HG02642 (cell line): ENCODE results near the gene SOX13.

Experiments used
- ATAC-seq: cut with Tn5 transposase; IDR thresholded peaks from one replicate; pipeline ENCODE4 v1.9.1; 2021; ENCODE audit warnings: mild to moderate bottlenecking; ENCODE audit not compliant: unreplicated experiment, poor library complexity

Gene SOX13

DNA sequence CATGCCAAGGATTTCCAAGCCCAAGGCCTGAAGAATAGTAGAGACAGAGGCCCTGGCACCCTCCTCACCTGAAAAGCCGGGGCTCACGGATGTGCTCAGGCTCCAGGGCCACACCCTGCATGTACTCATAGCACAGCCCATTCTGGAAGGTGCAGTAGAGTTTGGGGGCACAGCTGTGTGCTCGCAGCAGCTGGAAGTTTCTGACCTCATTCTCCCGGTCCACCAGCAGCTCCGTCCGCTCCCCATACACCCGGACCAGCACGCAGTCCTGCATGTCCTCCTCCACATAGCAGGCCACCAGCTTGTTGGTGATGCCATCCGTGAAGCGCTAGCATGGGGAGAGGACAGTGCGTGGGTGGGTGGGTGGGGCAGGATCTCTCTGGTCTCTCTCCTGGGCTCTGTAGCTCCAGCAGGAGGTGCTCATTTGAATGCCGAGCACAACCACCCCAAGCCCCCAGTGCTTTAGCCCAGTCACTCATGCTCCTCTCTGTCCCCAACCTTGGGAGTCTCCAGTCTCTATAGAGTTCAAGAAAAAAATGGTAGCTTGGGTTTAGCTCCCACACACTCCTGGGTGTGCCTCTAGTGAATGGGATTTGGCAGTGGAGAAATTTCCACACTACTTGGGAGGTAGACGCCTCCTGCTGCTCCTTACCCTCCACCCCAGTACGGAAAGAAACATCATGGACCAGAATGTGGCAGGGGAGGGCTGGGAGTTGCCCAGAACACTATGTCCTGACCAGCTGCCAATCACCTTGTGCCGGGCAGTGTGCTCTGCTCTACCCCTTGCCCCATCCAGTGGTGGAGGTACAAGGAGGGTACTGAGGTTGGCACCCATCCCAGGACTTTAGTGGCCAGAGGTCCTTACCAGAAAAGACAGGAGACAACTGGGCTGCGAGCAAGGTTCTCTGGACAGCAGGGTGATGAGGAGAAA lies 77.0 kb downstream of the SOX13 start:
- no peak for ATAC-seq

DNA sequence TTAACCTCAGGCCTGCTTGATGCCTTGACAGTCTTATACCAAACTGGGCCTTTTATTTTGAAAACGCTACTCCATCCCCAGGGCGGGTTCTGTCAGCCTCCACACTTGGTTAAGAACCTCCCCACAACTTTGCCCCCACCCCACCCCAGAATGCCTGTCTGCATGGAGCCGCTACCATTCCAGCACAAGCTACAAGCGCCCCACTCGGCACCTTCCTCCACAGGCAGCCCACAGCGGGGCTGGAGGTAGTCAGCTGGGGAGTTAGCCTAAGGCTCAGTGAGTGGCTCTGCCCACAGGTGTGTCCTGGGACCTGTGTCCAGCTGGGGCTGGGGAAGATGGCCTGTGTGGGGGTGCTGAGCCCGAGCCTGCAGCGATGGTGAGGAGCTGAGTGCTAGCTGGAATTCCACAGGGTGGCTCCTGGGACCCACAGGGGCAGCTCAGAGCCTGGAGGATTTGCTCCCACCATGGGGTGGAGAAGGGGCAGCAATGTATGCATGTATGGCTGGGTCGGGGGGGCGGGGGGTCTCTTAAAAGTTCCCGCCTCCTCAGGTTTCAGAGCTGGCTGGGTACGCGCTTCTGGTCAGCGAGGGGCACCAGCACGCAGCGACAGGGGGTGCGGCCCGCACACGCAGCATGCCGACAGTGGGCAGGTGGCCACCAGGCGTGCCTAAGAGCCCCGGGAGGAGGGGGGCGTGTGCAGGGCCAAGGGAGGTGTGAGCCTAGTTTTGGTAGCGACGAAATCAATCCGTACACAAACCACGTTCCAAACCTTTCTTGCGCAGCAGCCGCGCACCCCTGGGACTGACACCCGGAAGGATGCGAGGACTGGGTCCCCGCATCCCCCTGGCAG lies 78.0 kb downstream of the SOX13 start:
- no peak for ATAC-seq

DNA sequence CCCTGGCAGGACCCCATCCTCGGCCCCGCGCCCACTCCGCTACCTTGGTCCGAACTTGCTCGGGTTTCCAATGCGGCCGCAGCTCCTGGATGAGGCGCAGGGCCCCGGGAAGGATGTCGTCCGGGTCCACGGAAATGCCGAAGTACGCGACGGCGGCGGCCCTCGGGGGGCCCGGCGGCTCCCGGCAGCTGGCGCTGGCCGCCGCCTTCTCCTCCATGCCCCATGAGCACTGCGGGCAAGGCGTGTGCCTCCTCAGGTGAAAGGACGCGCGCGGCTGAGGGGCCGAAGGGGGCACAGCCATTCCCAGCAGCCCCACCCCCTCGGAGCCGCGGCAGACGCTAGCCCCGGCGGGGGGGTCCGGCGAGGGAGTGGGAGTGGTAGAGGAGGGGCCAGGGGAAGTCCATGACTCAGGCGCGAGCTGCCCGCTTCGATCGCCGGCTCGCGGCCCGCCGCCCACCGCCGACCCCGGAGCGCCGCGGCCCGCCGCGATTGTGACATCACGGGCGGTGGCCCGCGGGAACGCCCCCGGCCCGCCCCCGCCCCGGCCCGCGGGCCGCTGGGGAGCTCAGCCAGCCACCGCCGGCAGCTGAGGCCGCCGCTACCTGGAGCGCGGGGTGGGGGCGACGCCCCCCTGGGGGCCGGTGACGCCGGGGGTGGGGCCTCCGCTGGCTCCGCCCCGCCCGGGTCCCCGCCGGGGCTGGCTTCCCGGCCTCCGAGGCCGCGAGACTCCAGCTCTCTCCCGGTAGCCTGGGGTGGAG lies 78.8 kb downstream of the SOX13 start, which contains the start of gene ETNK2:
TSS of gene ETNK2 (minus strand) at position 493 of the 758 bp plus-strand sequence. CDS start at position 301, 192 bp downstream.
- no peak for ATAC-seq

DNA sequence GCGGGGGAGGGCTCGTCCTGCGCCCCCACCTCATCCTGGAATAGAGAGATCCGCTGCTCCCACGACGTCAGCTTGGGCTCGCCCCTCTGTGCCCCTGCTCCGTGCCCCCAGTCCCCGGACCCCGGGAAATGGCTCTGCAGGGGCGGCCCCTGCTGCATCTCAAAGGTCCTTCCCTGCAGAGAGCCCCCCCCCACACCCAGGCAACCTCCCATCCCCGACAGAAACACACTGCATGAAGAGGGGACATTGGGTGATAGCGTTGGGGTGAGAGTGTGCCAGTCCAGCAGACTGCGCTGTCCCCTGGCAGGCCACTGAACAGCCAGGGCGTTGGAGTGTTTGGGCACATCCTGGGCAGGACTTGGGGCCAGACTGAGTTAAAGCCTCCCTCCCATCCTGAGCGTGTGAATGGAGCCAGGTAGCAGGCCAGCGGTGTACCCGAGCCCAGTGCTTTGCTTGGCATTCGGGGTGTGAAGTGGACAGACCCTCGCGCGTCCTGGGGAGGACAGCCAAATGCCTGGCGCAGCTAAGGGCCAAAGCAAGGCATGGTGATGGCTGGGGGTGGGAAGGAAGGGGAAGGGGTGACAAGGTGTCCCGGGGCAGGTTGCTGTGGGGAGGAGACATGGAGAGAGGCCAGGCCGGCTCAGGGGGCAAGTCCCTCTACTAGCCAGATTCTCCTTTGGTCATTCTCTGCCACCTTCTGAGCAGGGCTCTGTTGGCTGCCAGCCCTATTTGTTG lies 79.6 kb downstream of the SOX13 start:
- ATAC-seq = no peak

DNA sequence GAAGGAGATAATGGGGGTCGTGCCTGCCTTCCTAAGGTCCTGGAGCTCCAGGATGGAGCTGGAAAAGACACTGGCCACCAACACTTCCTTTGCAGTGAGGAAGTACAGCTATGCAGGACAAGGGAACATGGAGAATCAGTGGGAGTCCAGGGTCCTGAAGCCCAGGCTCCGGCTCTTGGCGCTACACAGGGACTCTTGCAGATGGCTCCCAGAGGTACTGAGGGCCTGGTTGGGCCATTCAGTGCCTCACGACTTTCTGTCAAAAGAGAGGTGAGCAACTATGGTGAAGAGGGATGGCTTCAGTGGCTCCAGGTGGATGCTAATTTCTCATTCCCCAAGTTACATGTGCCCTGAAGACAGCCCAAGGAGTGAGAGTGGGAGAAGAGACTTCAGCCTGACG lies 80.8 kb downstream of the SOX13 start:
- ATAC-seq = no peak

DNA sequence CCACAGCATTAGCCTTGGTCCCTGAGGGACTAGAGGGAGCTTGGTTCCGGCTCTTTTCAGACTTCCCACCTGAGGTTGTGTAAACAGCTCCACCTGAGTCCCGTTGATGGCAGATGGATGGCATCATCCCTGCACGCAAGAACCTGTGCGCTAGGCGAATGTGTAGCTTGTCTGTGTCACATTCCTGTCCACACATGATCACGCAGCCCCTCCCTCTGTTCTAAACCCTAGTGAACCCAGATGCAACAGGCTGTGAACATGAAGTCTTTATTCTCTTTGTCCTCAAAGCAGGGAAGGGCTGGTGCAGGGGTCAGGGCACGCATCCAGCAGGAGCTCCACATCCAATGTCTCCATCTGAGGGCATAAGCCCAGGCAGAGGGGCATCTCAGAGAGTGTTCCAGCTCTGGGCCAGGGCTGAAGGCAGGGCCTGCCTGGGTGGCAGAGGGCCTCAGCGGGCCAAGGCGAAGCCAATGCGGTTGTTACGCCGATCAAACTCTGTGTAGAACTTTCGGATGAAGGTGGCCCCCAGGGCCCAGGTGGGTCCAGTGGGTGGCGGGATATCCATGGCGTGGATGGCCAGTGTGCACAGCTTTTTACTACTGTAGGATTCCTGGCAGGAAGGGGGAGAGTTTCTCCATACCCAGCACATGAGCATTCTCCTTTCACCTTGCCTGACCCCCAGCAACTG lies 81.8 kb downstream of the SOX13 start:
- no peak for ATAC-seq

DNA sequence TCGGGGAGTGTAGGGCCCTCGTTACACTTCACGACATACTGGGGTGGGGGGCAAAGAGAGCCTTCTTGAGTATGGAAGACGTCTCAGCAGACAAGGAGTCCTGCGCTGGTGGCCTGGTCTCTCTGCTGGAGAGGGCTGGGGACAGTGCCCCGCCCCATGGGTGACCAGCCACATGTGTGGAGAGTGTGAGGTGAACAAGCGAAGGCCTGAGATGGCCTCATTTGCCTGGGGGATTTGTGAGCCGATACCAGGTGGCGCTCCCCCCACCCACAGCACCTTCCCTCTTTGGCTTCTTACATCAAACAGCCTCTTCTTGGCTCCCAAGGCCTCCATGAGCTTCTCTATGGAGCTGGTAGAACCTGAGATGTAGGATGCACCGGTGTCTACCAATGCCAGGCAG lies 83.0 kb downstream of the SOX13 start:
- ATAC-seq = no peak

DNA sequence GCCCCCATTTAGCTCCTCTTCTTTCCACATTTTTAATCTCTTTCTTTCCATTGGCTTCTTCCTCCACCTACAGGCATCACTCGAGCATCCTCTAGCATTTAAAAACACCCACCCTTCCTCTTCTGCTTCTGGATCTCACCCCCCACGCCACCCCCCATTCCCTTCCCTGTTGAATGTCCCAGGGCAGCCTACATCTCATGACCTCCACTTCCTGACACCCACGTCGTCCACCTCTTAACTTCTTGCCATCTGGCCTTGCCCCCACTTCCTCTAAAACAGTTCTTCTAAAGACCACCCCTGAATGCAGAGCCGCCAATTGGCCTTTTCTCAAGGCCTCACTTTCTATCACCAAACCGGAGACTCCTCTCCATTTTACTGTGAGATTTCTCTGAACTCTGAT lies 85.0 kb downstream of the SOX13 start:
- ATAC-seq = no peak

DNA sequence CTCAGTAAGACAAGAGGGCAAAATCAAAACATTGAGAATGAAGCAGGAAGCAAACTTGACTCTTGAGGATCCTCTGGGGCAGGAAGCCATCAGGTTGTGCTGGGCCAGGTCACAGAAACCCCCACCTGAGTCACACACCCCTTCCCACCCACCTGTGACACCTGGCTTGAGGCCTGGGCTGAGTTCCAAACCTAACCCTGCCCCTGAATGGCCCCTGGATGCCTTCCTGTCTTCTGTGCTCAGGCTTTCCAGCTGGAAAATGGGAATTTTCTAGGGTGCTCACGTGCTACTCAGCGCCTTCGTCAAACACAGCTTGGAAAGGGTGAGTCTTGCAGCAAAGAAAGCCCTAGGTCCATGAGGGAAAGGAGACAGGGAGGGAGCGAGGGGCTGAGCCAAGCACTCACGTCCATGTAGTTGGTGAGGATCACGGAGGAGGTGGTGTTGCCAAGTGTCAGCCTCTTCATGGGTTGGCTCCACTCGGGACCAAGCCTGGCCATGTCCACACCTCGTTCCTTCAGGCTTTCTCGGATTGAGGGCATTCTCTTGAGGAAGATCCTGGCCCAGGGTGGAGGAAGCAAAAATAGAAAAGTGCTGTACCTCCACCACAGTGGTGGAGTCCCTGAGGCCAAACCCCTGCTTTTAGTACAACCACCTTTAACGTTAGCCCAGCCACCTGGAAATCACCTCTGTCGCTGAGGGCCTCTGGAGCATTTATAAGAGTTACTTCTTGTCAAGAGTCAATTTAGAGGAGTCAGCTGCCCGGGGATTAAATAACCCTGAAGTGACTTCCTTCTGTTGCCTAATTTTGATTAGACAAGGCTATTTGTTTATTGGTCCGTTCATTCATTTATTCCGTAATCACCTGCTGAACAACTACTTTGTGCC lies 88.9 kb downstream of the SOX13 start:
- ATAC-seq = no peak

DNA sequence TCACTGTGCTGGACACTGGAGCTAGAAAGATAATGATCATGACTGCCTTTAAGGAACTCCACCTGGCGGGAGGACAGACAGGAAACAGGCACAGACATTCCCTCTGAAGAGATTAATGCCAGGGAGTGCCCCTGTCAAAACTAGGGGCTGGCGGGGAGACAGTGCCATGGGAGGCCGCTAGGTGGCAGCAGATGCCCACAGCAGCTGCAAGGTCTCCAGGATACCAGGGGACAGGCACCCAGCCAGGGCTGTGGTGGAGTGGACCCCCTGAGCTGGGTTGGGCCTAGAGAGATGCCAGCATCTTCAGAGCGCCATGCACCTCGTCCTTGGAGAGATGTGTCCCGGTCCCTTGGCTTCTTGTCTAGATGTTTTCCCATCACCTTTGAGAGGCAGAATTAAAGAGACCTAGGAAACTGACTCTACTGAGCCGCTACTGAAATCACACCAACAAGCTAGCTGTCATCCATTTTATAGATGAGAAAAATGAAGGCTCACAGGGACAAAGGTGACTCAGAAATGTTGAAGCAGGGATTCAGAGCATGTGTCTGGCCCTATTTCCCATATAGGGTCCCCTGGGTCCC lies 89.7 kb downstream of the SOX13 start:
- ATAC-seq = peak; percentile 59

DNA sequence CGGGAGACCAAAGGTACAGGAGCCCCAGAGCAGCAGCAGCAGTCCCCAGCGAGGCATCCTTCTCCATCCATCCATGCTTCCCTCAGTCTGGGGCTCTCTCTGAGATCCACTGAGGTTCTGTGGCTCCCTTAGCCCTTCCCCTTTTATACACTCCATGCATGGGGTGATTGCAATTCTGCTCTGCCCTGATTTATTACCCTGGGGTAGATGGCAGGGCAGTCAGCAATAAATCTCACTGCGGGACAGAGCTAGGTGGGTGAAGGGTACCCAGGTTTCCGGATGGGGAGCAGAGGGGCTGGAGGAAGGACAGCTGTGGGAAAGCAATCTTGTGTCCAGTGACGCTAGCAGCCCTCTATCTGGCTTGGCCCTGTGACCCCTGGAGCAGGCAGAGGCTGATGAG lies 93.3 kb downstream of the SOX13 start, which contains the start of gene REN:
TSS of gene REN (minus strand) at position 119 of the 400 bp plus-strand sequence. CDS start at position 75, 44 bp downstream.
- ATAC-seq = no peak

DNA sequence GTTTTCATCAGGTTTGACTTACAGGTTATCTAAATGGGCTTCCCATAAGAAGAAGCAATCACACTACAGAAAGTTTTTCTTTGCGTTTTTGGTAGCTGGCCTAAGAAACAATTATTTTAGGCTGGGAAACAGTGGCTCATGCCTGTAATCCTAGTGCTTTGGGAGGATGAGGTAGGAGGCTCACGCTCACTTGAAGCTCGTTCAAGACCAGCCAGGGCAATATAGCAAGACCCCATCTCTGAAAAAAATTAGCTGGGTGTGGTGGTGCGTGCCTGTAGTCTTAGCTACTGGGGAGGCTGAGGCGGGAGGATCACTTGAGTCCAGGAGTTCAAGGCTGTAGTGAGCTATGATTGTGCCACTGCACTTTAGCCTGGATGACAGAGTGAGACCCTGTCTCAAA lies 94.8 kb downstream of the SOX13 start:
- no peak for ATAC-seq

DNA sequence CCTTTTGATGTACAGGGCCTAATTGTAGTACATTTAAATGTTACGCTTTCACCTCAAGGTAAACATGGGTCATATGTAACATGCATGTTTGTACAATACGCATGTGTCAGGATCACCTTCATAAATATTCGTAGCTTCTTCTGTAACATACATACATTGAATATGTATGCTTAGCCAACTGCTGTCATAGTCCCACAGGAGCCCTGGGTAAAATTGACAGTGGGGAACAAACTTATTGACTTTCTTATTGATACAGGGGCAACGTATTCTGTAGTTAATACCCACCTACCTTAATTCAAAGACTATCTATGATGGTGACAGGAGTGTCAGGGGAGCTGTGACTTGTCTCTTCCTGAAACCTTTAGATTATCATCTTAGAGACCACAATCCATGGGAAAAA lies 96.9 kb downstream of the SOX13 start:
- ATAC-seq = no peak

DNA sequence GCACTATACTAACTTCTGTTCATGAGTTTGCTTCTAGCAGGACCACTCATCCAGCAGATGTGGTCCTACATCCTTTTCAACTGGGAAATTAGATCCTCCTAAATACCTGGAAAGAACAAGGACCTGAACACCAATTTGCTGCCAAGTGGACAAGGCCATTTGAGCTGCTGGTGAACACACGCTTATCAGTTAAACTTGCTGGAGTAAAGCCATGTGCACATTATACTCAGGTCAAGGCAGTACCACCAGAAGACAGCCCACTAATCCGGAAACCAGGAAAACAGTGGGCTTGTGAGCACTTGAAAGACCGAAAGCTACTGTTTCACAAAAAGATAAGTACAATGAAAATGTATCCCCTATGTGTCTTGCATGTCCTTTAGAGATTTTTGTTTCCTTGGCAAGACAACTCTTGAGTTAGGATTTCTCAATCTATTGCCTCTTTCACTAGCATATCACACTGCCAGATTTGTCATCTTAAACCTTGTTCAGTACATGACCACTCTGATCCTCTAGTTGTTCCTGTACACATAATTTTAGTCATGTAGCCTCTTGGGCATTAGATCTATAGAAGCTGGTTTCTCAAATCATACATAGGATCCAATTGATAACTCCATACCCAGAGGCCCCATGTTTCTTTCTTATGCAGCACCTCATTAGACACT lies 97.7 kb downstream of the SOX13 start:
- ATAC-seq = no peak

DNA sequence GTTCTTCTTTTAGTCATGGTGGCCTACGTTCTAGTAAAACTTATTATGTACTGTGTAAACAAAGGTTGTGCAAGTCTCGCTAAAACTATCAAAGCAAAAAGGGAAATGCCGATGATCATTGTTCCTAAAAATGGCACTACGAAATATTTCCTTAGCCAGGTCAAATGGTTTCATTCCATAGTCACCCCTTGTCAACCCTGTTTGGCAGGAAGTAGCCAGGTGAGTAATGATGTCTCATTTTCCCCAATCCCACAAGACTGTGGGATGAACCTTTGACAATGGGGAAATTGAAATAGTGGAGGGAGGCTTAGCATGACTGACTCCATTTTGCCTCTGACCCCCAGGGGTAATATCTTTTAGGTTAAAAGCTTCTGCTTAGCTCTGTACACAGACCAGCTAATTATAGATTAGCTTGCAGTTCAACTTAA lies 98.8 kb downstream of the SOX13 start:
- ATAC-seq = no peak

DNA sequence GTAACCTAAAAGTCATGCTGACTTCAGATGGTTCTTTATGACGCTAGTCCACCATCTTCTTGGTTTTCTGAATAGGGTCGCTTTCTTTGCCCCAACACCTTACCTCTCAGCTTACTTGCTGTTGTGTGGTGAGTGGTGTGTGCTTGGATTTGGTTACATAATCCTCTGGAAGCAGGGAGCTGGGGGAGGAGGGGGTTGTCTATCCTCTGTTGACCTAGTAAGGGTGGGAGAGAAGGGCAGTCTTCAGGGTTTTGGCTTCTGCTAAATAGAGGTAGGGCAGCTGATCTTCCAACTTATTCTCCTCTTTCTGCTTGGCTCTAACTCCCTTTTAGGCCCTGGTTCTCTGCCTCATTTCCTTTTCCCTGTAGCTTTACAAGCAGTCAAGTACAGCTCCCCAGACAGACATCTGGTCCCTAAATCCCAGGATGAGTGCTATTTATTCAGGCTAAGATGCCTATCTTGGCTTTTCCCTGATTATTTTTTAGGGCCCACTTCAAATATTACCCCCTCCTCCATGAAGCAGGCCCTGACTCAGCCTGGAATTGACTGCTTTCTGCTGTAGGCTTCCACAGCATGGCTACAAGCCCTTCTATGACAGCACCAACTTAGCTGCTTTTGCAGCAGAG lies 99.6 kb downstream of the SOX13 start:
- no peak for ATAC-seq

DNA sequence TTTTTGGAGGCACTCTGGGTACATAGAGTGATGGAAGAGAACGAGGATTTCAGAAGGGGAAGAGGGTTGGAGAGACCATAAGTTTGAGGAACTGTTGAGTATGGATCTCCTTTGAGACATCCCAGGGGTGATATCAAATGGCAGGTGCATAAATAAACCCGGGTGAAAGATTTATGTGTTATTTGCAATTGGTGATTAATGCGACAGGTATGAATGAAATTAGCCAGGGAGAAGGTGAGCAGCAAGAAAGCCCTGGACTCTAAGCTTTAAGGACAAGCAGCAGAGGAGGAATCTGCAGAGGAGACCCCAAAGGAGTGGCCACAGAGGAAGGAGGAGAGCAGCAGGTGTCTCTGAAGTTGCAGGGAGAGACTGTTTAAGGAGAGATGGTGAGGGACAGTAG lies 102.0 kb downstream of the SOX13 start:
- no peak for ATAC-seq
